Measurements from ENCODE around the gene ROR2. TPM values are rescaled to one million over a fixed set of nuclear protein-coding genes. Genes with fewer than 3 reads are reported as not detected.

ROR2 gene
- total RNA-seq, 1 experiment from 2014 or later: 5.9 TPM

- no peak for TF ChIP-seq CTCF (IDR thresholded peaks at IDR 0.05)
- TF ChIP-seq TCF7L2 (IDR thresholded peaks at IDR 0.05; ENCODE audit: low read depth, low read length): no peak
- TF ChIP-seq REST (IDR thresholded peaks at IDR 0.05; ENCODE audit: insufficient read depth in 1 of 2, low read depth in 2 of 2, low read length in 1 of 2): no peak
- no peak for TF ChIP-seq POLR2AphosphoS5 (IDR thresholded peaks at IDR 0.05; ENCODE audit: low read depth, low read length)
- no peak for TF ChIP-seq SIN3A (IDR thresholded peaks at IDR 0.05; ENCODE audit: borderline replicate concordance, insufficient read depth, low read depth, low read length)
- H3K4me3 ChIP-seq (ENCODE audit: low read depth in 2 of 2, low read length in 2 of 2): no peak overlapping the region
- BruUV-seq (replicated peaks): no TSS peak
- ChIA-PET CTCF (no interaction called here), POLR2A (interaction anchor here (0.7 kb wide), 1 partner anchor 43 kb away, joined by 10 read pairs; no protein-coding TSS in a partner anchor)
- intact Hi-C loops (cut with micrococcal nuclease; ENCODE audit: unreplicated experiment): no loop called here
- DNase-seq (ENCODE audit: low read depth, low spot score): no peak
- no peaks in the 10 kb centered on the region for H3K27me3 ChIP-seq (ENCODE audit: control insufficient read depth, insufficient read depth, low read length)
- no peaks in the 10 kb centered on the region for H3K9me3 ChIP-seq (ENCODE audit: control insufficient read depth, insufficient read depth, low read depth, low read length)
- no peaks in the 10 kb centered on the region for H3K4me1 ChIP-seq (ENCODE audit: control insufficient read depth, insufficient read depth, low read length)
- ATAC-seq: no peak
- in situ Hi-C loops (cut with HindIII; ENCODE audit: low pct_unique_long_range_greater_than_20kb, low sequenced_read_pairs): no loop called here
- H3K36me3 ChIP-seq (ENCODE audit: control insufficient read depth, insufficient read depth, low read length): no peaks in the 10 kb centered on the region
- no peak overlapping the region for H3K27ac ChIP-seq (ENCODE audit: low read length)
Observed at GRCh38 chr9:91582181-91582580, 367.8 kb downstream of the ROR2 start.

- no peaks in the 10 kb centered on the region for H3K27me3 ChIP-seq (ENCODE audit: control insufficient read depth, insufficient read depth, low read length)
- no peaks in the 10 kb centered on the region for H3K4me1 ChIP-seq (ENCODE audit: control insufficient read depth, insufficient read depth, low read length)
- CTCF ChIA-PET: no interaction called here
- no peak for ATAC-seq
- POLR2A ChIA-PET: no interaction called here
- no peak for DNase-seq (ENCODE audit: low read depth, low spot score)
- no TSS peak for BruUV-seq (replicated peaks)
- H3K27ac ChIP-seq (ENCODE audit: low read length): no peak overlapping the region
- no peaks in the 10 kb centered on the region for H3K9me3 ChIP-seq (ENCODE audit: control insufficient read depth, insufficient read depth, low read depth, low read length)
- no peak for TF ChIP-seq TCF7L2 (IDR thresholded peaks at IDR 0.05; ENCODE audit: low read depth, low read length)
- intact Hi-C loops (cut with micrococcal nuclease; ENCODE audit: unreplicated experiment): no loop called here
- in situ Hi-C loops (cut with HindIII; ENCODE audit: low pct_unique_long_range_greater_than_20kb, low sequenced_read_pairs): no loop called here
- H3K36me3 ChIP-seq (ENCODE audit: control insufficient read depth, insufficient read depth, low read length): no peaks in the 10 kb centered on the region
- no peak overlapping the region for H3K4me3 ChIP-seq (ENCODE audit: low read depth in 2 of 2, low read length in 2 of 2)
Observed at GRCh38 chr9:91580136-91580535, 369.9 kb downstream of the ROR2 start.

GRCh38 chr9:91578911-91579310 is 371.1 kb downstream of the ROR2 start:
- ChIA-PET POLR2A (no interaction called here), CTCF (no interaction called here)
- BruUV-seq (replicated peaks): no TSS peak
- Histone ChIP-seq H3K4me1 (ENCODE audit: control insufficient read depth, insufficient read depth, low read length) (no peaks in the 10 kb centered on the region), H3K4me3 (ENCODE audit: low read depth in 2 of 2, low read length in 2 of 2) (no peak overlapping the region), H3K27me3 (ENCODE audit: control insufficient read depth, insufficient read depth, low read length) (no peaks in the 10 kb centered on the region), H3K9me3 (ENCODE audit: control insufficient read depth, insufficient read depth, low read depth, low read length) (no peaks in the 10 kb centered on the region), H3K36me3 (ENCODE audit: control insufficient read depth, insufficient read depth, low read length) (no peaks in the 10 kb centered on the region), H3K27ac (ENCODE audit: low read length) (no peak overlapping the region)
- no peak for ATAC-seq
- no peak for DNase-seq (ENCODE audit: low read depth, low spot score)
- in situ Hi-C loops (cut with HindIII; ENCODE audit: low pct_unique_long_range_greater_than_20kb, low sequenced_read_pairs): no loop called here
- intact Hi-C loops (cut with micrococcal nuclease; ENCODE audit: unreplicated experiment): no loop called here
- TF ChIP-seq CTCF (IDR thresholded peaks at IDR 0.05) (no peak), SIN3A (IDR thresholded peaks at IDR 0.05; ENCODE audit: borderline replicate concordance, insufficient read depth, low read depth, low read length) (no peak), REST (IDR thresholded peaks at IDR 0.05; ENCODE audit: insufficient read depth in 1 of 2, low read depth in 2 of 2, low read length in 1 of 2) (no peak), TCF7L2 (IDR thresholded peaks at IDR 0.05; ENCODE audit: low read depth, low read length) (no peak), POLR2AphosphoS5 (IDR thresholded peaks at IDR 0.05; ENCODE audit: low read depth, low read length) (no peak)

All from Panc1 (cell line).